Mesenteric fat pad (tissue), 1 donor: ENCODE measurements around the gene SNIP1. TPM values are rescaled to one million over a fixed set of nuclear protein-coding genes. Genes with fewer than 3 reads are reported as not detected.
"Not testable (repeated sequence)": the region's sequence is repeated elsewhere in the genome, so short reads cannot be mapped to it uniquely, and the experiment has no call there.

ENCODE experiments used
- DNase-seq: peaks from one replicate; pipeline ENCODE4 v3.0.0-alpha.2; 2020; ENCODE audit warnings: low spot score
- total RNA-seq: library from RNA; stranded (reverse); fragmentation: NEBNext Ultra II Directional; extraction: Animal tissue kit (Norgen Biotek cat#: 25700); gene quantifications from one replicate; pipeline ENCODE4 v1.2.1, GENCODE V29; 2021
- donor health status: DM: yes; HTN: yes; CAD: no.

SNIP1 gene
- total RNA-seq, 1 donor from 2014 or later = 14.4 TPM

GRCh38 chr1:37560401-37561132 lies 6.5 kb upstream of the SNIP1 start:
- no peak for DNase-seq

GRCh38 chr1:37559957-37560379 lies 5.9 kb upstream of the SNIP1 start:
- DNase-seq = not testable (repeated sequence)

- DNase-seq = no peak
These were observed 5.0 kb upstream of the SNIP1 start for GRCh38 chr1:37559080-37559479.

- DNase-seq = no peak
These were observed 4.3 kb upstream of the SNIP1 start for GRCh38 chr1:37558411-37558810.

GRCh38 chr1:37557402-37557801 lies 3.3 kb upstream of the SNIP1 start:
- no peak for DNase-seq

- peak; percentile 93 for DNase-seq
These were observed 2.7 kb upstream of the SNIP1 start, which contains the start of gene DNALI1 for GRCh38 chr1:37556712-37557196. TSS of gene DNALI1 (plus strand) at chr1:37556940. CDS start at chr1:37556995, 55 bp downstream.

GRCh38 chr1:37553598-37553926 lies 531 bp downstream of the SNIP1 start:
- DNase-seq = no peak

GRCh38 chr1:37549341-37549740 lies 4.8 kb downstream of the SNIP1 start:
- no peak for DNase-seq

GRCh38 chr1:37545019-37545418 lies 9.1 kb downstream of the SNIP1 start:
- DNase-seq = no peak

- DNase-seq = no peak
These were observed 9.6 kb downstream of the SNIP1 start for GRCh38 chr1:37544530-37544929.

- no peak for DNase-seq
These were observed 13.9 kb downstream of the SNIP1 start for GRCh38 chr1:37540036-37540785.

GRCh38 chr1:37539154-37539553 lies 14.9 kb downstream of the SNIP1 start:
- not testable (repeated sequence) for DNase-seq

GRCh38 chr1:37537378-37537777 lies 16.7 kb downstream of the SNIP1 start:
- DNase-seq = no peak

- DNase-seq = no peak
These were observed 20.6 kb downstream of the SNIP1 start for GRCh38 chr1:37533317-37534093.

- not testable (repeated sequence) for DNase-seq
These were observed 21.5 kb downstream of the SNIP1 start for GRCh38 chr1:37532418-37533156.

- DNase-seq = not testable (repeated sequence)
These were observed 24.2 kb downstream of the SNIP1 start for GRCh38 chr1:37529888-37530287.

- no peak for DNase-seq
These were observed 34.5 kb downstream of the SNIP1 start for GRCh38 chr1:37519613-37520012.

GRCh38 chr1:37518929-37519328 lies 35.2 kb downstream of the SNIP1 start:
- DNase-seq = not testable (repeated sequence)

GRCh38 chr1:37518241-37518640 lies 35.9 kb downstream of the SNIP1 start:
- DNase-seq = not testable (repeated sequence)

GRCh38 chr1:37517569-37517968 lies 36.5 kb downstream of the SNIP1 start:
- no peak for DNase-seq
